ENCODE measurements around the gene ARID3A. TPM values are rescaled to one million over a fixed set of nuclear protein-coding genes. Genes with fewer than 3 reads are reported as not detected.

Gene ARID3A
- total RNA-seq, 1 experiment from 2014 or later: 28.9 TPM

DNA sequence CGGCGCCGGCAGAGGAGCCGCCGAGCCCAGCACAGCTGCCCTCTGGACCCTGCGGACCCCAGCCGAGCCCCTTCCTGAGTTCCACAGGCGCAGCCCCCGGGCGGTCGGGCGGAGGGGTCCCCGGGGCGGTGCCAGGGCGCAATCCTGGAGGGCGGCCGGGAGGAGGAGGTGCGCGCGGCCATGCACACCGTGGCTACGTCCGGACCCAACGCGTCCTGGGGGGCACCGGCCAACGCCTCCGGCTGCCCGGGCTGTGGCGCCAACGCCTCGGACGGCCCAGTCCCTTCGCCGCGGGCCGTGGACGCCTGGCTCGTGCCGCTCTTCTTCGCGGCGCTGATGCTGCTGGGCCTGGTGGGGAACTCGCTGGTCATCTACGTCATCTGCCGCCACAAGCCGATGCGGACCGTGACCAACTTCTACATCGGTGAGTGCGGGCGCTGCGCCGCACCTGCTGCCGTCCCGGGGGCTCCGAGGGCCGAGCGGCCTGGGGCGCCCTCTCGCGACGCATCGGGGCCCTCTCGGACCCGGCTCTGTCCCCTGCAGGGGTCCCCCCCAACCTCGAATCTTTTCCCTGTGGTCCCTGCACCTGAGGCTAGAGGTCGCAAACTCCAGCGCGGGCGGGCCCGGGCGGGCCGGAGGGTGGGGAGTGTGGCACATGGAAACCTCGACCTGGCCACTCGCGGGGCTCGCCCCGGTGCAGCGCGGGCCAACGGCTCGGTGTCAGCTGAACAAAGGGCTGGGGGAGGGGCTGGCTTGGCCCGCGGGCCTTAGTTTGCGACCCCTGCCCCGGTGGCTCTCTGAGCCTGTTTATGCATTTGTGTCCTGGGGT lies 8.3 kb upstream of the ARID3A start, which contains the start of gene KISS1R:
TSS of gene KISS1R (plus strand) at position 11 of the 829 bp plus-strand sequence. CDS start at position 181, 170 bp downstream.
- no peaks in the 10 kb centered on the region for H3K27me3 ChIP-seq (ENCODE audit: control insufficient read depth, insufficient read depth, low read length)
- no TSS peak for BruUV-seq (replicated peaks)
- H3K27ac ChIP-seq (ENCODE audit: low read length): no peak within 1 kb of the TSS
- H3K9me3 ChIP-seq (ENCODE audit: control insufficient read depth, insufficient read depth, low read depth, low read length): no peaks in the 10 kb centered on the region
- H3K4me1 ChIP-seq (ENCODE audit: control insufficient read depth, insufficient read depth, low read length): peaks cover 3% of the 10 kb centered on the region; the same call in 1 of the 2 replicates
- peak within 1 kb of the TSS; percentile 31 to 45 for H3K4me3 ChIP-seq (ENCODE audit: low read depth in 2 of 2, low read length in 2 of 2)
- TF ChIP-seq TCF7L2 (IDR thresholded peaks at IDR 0.05; ENCODE audit: low read depth, low read length): no peak
- peak; percentile 82 for TF ChIP-seq CTCF (IDR thresholded peaks at IDR 0.05)
- no peak for TF ChIP-seq POLR2AphosphoS5 (IDR thresholded peaks at IDR 0.05; ENCODE audit: low read depth, low read length)
- CTCF ChIA-PET: no interaction called here
- POLR2A ChIA-PET: no interaction called here
- peak; percentile 30 for ATAC-seq
- DNase-seq (ENCODE audit: low read depth, low spot score): no peak
- no peaks in the 10 kb centered on the region; the same call in 1 of the 2 replicates for H3K36me3 ChIP-seq (ENCODE audit: control insufficient read depth, insufficient read depth, low read length)
- in situ Hi-C loops (cut with HindIII; ENCODE audit: low pct_unique_long_range_greater_than_20kb, low sequenced_read_pairs): no loop called here
- intact Hi-C loops (cut with micrococcal nuclease; ENCODE audit: unreplicated experiment): loop anchor here (10.0 kb wide), 1 partner anchor 143 kb away; no protein-coding TSS in a partner anchor

DNA sequence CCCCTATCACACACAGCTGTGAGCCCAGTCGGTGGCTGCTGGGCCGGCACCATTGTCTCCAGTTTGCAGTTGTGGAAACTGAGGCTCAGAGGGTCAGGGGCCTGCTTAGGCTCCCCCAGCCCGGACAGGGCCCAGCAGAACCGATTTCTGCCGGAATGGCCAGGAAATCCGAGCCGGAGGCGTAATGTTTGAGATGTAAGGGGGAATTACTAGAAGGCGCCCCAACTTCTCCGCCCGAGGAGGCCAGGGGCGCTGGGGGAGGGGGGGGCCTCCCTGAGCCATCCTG lies 7.7 kb upstream of the ARID3A start:
- ChIA-PET CTCF (interaction anchor here (0.6 kb wide), 1 partner anchor 111 kb away, joined by 3 read pairs; no protein-coding TSS in a partner anchor), POLR2A (no interaction called here)
- BruUV-seq (replicated peaks): no TSS peak
- Histone ChIP-seq H3K4me3 (ENCODE audit: low read depth in 2 of 2, low read length in 2 of 2) (peak overlapping the region; percentile 31 to 45), H3K27me3 (ENCODE audit: control insufficient read depth, insufficient read depth, low read length) (no peaks in the 10 kb centered on the region), H3K36me3 (ENCODE audit: control insufficient read depth, insufficient read depth, low read length) (no peaks in the 10 kb centered on the region), H3K27ac (ENCODE audit: low read length) (no peak overlapping the region), H3K4me1 (ENCODE audit: control insufficient read depth, insufficient read depth, low read length) (peaks cover 3% of the 10 kb centered on the region; the same call in 1 of the 2 replicates), H3K9me3 (ENCODE audit: control insufficient read depth, insufficient read depth, low read depth, low read length) (no peaks in the 10 kb centered on the region)
- no peak for TF ChIP-seq POLR2AphosphoS5 (IDR thresholded peaks at IDR 0.05; ENCODE audit: low read depth, low read length)
- no peak for TF ChIP-seq TCF7L2 (IDR thresholded peaks at IDR 0.05; ENCODE audit: low read depth, low read length)
- no peak for TF ChIP-seq SIN3A (IDR thresholded peaks at IDR 0.05; ENCODE audit: borderline replicate concordance, insufficient read depth, low read depth, low read length)
- no peak for TF ChIP-seq REST (IDR thresholded peaks at IDR 0.05; ENCODE audit: insufficient read depth in 1 of 2, low read depth in 2 of 2, low read length in 1 of 2)
- DNase-seq (ENCODE audit: low read depth, low spot score) (no peak), ATAC-seq (no peak)
- intact Hi-C loops (cut with micrococcal nuclease; ENCODE audit: unreplicated experiment) (loop anchor here (10.0 kb wide), 1 partner anchor 143 kb away; no protein-coding TSS in a partner anchor), in situ Hi-C loops (cut with HindIII; ENCODE audit: low pct_unique_long_range_greater_than_20kb, low sequenced_read_pairs) (no loop called here)

Data from Panc1 (cell line).